Heart left ventricle (tissue), 13 donors: ENCODE measurements around the gene NELL1.

Experiments used
- POLR2A ChIP-seq, 2 donors: fragments of 450-650 bp; IDR thresholded peaks; one replicate each; pipeline ENCODE4 v1.6.1; 2017; ENCODE audit warnings: antibody characterized with exemption in 2 of 2, mild to moderate bottlenecking in 2 of 2, moderate library complexity in 2 of 2
- TF ChIP-seq, protein P1 (sequence below), 12 donors: fragments of 200-600 bp; sonication (generic) in 4 of 12; IDR thresholded peaks; one replicate each; pipeline versions ENCODE4 v1.5.0 to v1.8.0; 2018 to 2022; ENCODE audit warnings: antibody characterized with exemption in 12 of 12, mild to moderate bottlenecking in 5 of 12
- donor health status: ischemic (EF 13 %, LVEDD 7.1; RV severe dilation, severe dysfunction).
- donor health status: DM: no; HTN: yes; CAD: no.
- donor health status: DM: no; HTN: no; CAD: no.
- donor health status: ischemic (EF 25% LVEDD 6.9; RV normal size, moderate dysfunction).
- donor health status: ischemic (EF 25% LVEDD 5.7; RV mildly dilated, moderate dysfunction).
- donor health status: ischemic (EF 35%, LVEDD 5.7; RV mildly dilated, moderate dysfunction).
- donor health status: nonischemic (EF 11% LVEDD 7.7; RV severe dilation, severe dysfunction).
- donor health status: DM: yes; HTN: yes; CAD: no.
- donor health status: PGD.
- donor health status: ischemic (EF 29% LVEDD 5.4; RV normal size, mild dysfunction).
- donor health status: nonischemic (EF 23%, LVEDD 6.1; RV moderate dilation, normal function).

DNA sequence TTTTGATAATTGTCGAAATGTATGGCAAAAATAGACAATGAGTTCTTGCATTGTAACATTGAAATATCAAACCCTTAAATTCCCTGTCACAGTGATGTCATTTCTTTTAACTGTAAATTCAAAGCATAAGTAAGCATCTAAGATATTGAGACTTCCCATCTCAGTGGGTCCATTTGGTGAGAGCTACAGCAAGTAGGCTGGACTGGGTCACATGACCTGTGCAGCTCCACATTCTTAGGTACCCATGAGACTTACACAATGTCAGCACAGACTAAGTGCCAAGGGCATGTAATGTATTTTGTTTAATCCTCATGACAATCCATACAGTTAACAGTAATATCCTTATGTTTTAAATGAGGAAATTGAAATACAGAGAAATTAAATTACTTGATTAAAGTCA, 210.7 kb downstream of the NELL1 start:
- TF ChIP-seq, protein P1, sequence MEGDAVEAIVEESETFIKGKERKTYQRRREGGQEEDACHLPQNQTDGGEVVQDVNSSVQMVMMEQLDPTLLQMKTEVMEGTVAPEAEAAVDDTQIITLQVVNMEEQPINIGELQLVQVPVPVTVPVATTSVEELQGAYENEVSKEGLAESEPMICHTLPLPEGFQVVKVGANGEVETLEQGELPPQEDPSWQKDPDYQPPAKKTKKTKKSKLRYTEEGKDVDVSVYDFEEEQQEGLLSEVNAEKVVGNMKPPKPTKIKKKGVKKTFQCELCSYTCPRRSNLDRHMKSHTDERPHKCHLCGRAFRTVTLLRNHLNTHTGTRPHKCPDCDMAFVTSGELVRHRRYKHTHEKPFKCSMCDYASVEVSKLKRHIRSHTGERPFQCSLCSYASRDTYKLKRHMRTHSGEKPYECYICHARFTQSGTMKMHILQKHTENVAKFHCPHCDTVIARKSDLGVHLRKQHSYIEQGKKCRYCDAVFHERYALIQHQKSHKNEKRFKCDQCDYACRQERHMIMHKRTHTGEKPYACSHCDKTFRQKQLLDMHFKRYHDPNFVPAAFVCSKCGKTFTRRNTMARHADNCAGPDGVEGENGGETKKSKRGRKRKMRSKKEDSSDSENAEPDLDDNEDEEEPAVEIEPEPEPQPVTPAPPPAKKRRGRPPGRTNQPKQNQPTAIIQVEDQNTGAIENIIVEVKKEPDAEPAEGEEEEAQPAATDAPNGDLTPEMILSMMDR (IDR thresholded peaks at IDR 0.05) = no peak
- TF ChIP-seq POLR2A (IDR thresholded peaks at IDR 0.05) = no peak
